ENCODE data around the gene HRAS.
A peak's percentile ranks its signal among the peaks of the same experiment; 100 is the strongest.

The HRAS gene

GRCh38 chr11:504994-505344 lies 30.4 kb downstream of the HRAS start:
- H3K4me3 ChIP-seq (ENCODE audit: low read depth, low read length) = peak overlapping the region; percentile 99
- peak overlapping the region; percentile 100 for H3K27ac ChIP-seq (ENCODE audit: low read depth, low read length)
- H3K79me2 ChIP-seq (ENCODE audit: control insufficient read depth, insufficient read depth, low read length, unreplicated experiment) = peaks cover 63% of the 10 kb centered on the region
- no peaks in the 10 kb centered on the region for H3K27me3 ChIP-seq (ENCODE audit: insufficient read depth, low read length)
- no peak overlapping the region for H2AFZ ChIP-seq (ENCODE audit: low read length, unreplicated experiment)
- H3K4me1 ChIP-seq (ENCODE audit: control insufficient read depth, insufficient read depth, low read length, unreplicated experiment) = peaks cover 16% of the 10 kb centered on the region
- H3K36me3 ChIP-seq (ENCODE audit: insufficient read depth, low read length) = peaks cover 3% of the 10 kb centered on the region; the same call in 1 of the 2 replicates

GRCh38 chr11:504053-504993 lies 31.1 kb downstream of the HRAS start:
- H3K27me3 ChIP-seq (ENCODE audit: insufficient read depth, low read length) = no peaks in the 10 kb centered on the region
- peaks cover 16% of the 10 kb centered on the region for H3K4me1 ChIP-seq (ENCODE audit: control insufficient read depth, insufficient read depth, low read length, unreplicated experiment)
- peaks cover 60% of the 10 kb centered on the region for H3K79me2 ChIP-seq (ENCODE audit: control insufficient read depth, insufficient read depth, low read length, unreplicated experiment)
- H2AFZ ChIP-seq (ENCODE audit: low read length, unreplicated experiment) = peak overlapping the region; percentile 34
- peak overlapping the region; percentile 99 for H3K4me3 ChIP-seq (ENCODE audit: low read depth, low read length)
- peak overlapping the region; percentile 100 for H3K27ac ChIP-seq (ENCODE audit: low read depth, low read length)
- no peaks in the 10 kb centered on the region; the same call in 1 of the 2 replicates for H3K36me3 ChIP-seq (ENCODE audit: insufficient read depth, low read length)

DNA sequence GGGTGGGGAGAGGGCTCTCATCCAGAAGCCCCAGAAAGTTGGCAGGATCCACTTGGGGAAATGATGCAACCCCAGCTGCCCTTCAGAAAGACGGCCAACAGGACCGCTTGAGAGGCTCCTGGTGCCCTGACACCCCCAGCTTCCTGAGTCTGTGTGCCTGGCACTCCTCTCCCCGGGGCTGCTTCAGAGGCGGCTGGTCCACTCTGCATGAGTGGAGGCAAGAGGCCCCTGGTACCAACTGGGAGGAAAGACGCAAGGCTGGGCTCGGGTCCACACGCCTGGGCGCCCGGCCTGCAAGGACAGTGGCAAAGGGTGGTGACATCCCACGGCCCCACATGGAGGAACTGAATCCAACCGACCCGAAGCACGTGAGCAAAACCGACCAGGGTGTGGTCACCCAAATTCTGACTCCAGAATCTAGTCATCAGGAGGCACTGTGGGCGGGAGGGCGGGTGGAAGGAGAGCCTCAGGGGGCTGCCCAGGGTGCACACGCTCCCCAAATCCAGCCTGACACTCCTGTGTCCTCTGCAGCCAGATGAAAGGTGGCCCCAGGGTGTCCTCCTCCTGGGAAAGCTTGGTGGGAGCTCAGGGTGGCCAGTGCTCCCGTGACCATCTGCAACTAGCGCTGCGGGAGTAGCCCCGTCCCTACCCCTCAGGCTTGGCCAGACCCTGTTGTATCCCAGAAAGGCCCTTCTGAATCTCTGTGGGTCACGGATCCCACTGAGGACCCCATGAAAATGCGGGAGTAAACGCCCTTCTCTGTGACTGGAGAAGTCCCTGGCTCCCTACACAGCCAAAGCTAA lies 32.0 kb downstream of the HRAS start:
- Histone ChIP-seq H3K4me1 (ENCODE audit: control insufficient read depth, insufficient read depth, low read length, unreplicated experiment) (peaks cover 16% of the 10 kb centered on the region), H3K27me3 (ENCODE audit: insufficient read depth, low read length) (no peaks in the 10 kb centered on the region), H3K79me2 (ENCODE audit: control insufficient read depth, insufficient read depth, low read length, unreplicated experiment) (peaks cover 56% of the 10 kb centered on the region), H3K36me3 (ENCODE audit: insufficient read depth, low read length) (peaks cover 5% of the 10 kb centered on the region; the same call in 1 of the 2 replicates), H3K4me3 (ENCODE audit: low read depth, low read length) (peak overlapping the region; percentile 99), H2AFZ (ENCODE audit: low read length, unreplicated experiment) (peak overlapping the region; percentile 34), H3K27ac (ENCODE audit: low read depth, low read length) (peak overlapping the region; percentile 100)

DNA sequence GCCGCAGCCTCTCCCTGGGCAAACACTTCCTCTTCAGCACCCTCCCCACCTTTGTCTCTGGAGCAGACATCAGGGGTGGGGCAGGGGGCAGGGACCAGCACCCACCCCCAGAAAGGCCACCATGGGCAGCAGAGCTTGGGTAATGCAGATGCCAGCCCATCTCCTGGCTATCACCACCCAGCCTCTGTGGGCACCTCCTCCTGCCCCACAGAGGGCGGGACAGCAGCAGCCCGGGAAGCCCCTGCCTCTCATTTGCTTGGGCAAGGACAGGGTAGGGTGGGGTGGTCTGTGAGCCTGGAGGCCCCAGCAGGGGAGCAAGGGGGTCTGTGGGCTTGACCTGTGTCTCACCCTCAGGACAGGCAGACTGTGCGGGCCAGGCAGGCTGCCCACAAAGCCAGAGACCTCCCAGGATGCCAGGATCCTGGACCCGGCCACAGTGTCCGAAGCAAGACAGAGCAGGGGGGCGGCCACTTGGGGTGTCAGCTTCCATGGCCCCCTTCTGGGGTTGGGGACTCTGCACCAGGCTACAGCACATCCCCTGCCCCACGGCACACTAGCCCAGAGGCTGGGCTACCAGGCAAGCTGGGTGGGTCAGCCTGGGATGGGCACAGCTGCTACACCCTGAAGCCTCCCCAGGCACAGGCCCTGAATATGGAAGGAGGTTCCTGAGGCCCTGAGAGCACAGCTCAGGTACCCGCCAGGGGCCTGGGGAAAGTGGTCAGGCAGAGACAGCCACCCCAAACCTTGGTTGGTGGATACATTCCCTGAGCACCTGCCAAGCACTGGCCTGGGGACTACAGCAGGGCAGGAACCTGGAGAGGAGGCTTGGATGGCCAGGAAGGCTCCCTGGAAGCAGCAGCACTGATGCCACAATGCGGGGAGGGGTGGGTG lies 32.8 kb downstream of the HRAS start:
- peak overlapping the region; percentile 99 for H3K4me3 ChIP-seq (ENCODE audit: low read depth, low read length)
- peaks cover 12% of the 10 kb centered on the region for H3K4me1 ChIP-seq (ENCODE audit: control insufficient read depth, insufficient read depth, low read length, unreplicated experiment)
- peaks cover 13% of the 10 kb centered on the region; the same call in 1 of the 2 replicates for H3K36me3 ChIP-seq (ENCODE audit: insufficient read depth, low read length)
- H3K27ac ChIP-seq (ENCODE audit: low read depth, low read length) = peak overlapping the region; percentile 100
- no peaks in the 10 kb centered on the region for H3K27me3 ChIP-seq (ENCODE audit: insufficient read depth, low read length)
- H2AFZ ChIP-seq (ENCODE audit: low read length, unreplicated experiment) = no peak overlapping the region
- H3K79me2 ChIP-seq (ENCODE audit: control insufficient read depth, insufficient read depth, low read length, unreplicated experiment) = peaks cover 49% of the 10 kb centered on the region

DNA sequence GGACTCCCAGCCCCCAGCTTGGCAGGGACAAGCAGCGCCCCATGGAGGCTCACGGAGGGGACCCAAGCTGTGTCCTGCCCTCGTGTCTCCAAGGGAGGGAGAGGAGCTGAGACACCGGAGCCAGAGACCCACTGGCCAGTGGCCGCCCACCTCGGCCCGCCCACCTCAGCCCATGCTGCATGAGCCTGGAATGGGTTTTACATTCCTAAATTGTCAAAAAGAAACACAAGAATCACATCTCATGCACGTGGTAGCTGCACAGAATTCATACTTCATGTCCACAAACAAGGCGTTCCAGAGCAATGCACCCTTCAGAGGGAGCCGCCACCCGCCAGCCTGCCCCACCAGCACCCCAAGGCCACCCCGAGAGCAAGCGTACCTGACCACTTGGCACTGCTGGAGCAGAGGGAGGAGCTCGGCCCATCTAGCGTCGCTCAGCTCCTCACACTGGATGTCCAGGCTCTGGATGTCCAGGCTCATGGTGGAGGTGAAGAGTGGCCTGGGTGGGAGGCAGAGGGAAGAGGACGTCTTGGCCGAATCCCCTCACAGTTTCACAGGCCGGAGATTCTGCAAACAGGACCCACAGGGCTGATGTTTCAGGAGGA lies 33.6 kb downstream of the HRAS start:
- Histone ChIP-seq H3K4me3 (ENCODE audit: low read depth, low read length) (no peak overlapping the region), H3K27ac (ENCODE audit: low read depth, low read length) (no peak overlapping the region), H3K4me1 (ENCODE audit: control insufficient read depth, insufficient read depth, low read length, unreplicated experiment) (peaks cover 12% of the 10 kb centered on the region), H3K36me3 (ENCODE audit: insufficient read depth, low read length) (peaks cover 13% of the 10 kb centered on the region; the same call in 1 of the 2 replicates), H3K79me2 (ENCODE audit: control insufficient read depth, insufficient read depth, low read length, unreplicated experiment) (peaks cover 48% of the 10 kb centered on the region), H2AFZ (ENCODE audit: low read length, unreplicated experiment) (no peak overlapping the region), H3K27me3 (ENCODE audit: insufficient read depth, low read length) (no peaks in the 10 kb centered on the region)

DNA sequence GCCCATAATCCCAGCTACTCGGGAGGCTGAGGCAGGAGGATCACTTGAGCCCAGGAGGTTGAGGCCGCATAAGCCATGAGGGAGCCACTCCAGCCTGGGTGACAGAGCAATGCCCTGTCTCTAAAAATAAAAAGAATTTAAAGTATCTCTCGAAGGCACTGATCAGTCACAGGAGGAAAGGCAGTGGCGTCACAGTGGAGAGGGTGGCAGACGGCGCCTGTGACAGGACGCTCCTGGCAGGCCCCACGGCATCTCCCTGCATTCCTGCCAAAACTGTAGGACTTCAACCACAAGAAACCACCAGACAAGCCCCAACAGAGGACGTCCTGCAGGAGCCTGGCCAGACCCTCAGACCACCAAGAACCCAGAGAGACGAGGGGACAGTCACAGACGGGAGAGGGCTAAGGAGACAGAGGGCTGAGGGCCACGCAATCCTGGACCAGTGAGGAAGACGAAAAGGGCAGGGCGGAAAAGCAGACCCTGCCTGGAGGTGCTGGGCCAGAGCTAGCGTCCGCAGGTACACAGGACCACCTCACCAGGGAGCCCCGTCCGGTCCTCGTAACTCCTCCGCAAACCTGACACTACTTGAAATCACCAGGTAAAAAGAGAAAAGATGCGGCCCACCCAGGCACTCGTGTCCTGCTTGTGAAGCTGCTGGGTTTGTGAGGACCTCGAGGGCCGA lies 34.2 kb downstream of the HRAS start:
- no peak overlapping the region for H2AFZ ChIP-seq (ENCODE audit: low read length, unreplicated experiment)
- no peak overlapping the region for H3K27ac ChIP-seq (ENCODE audit: low read depth, low read length)
- peaks cover 12% of the 10 kb centered on the region for H3K4me1 ChIP-seq (ENCODE audit: control insufficient read depth, insufficient read depth, low read length, unreplicated experiment)
- H3K27me3 ChIP-seq (ENCODE audit: insufficient read depth, low read length) = no peaks in the 10 kb centered on the region
- no peak overlapping the region for H3K4me3 ChIP-seq (ENCODE audit: low read depth, low read length)
- H3K79me2 ChIP-seq (ENCODE audit: control insufficient read depth, insufficient read depth, low read length, unreplicated experiment) = peaks cover 47% of the 10 kb centered on the region
- peaks cover 13% of the 10 kb centered on the region; the same call in 1 of the 2 replicates for H3K36me3 ChIP-seq (ENCODE audit: insufficient read depth, low read length)

GRCh38 chr11:499201-500076 lies 35.9 kb downstream of the HRAS start:
- no peak overlapping the region for H3K27ac ChIP-seq (ENCODE audit: low read depth, low read length)
- H2AFZ ChIP-seq (ENCODE audit: low read length, unreplicated experiment) = no peak overlapping the region
- peaks cover 5% of the 10 kb centered on the region for H3K4me1 ChIP-seq (ENCODE audit: control insufficient read depth, insufficient read depth, low read length, unreplicated experiment)
- H3K36me3 ChIP-seq (ENCODE audit: insufficient read depth, low read length) = peaks cover 13% of the 10 kb centered on the region; the same call in 1 of the 2 replicates
- peaks cover 32% of the 10 kb centered on the region for H3K79me2 ChIP-seq (ENCODE audit: control insufficient read depth, insufficient read depth, low read length, unreplicated experiment)
- no peaks in the 10 kb centered on the region for H3K27me3 ChIP-seq (ENCODE audit: insufficient read depth, low read length)
- H3K4me3 ChIP-seq (ENCODE audit: low read depth, low read length) = no peak overlapping the region

DNA sequence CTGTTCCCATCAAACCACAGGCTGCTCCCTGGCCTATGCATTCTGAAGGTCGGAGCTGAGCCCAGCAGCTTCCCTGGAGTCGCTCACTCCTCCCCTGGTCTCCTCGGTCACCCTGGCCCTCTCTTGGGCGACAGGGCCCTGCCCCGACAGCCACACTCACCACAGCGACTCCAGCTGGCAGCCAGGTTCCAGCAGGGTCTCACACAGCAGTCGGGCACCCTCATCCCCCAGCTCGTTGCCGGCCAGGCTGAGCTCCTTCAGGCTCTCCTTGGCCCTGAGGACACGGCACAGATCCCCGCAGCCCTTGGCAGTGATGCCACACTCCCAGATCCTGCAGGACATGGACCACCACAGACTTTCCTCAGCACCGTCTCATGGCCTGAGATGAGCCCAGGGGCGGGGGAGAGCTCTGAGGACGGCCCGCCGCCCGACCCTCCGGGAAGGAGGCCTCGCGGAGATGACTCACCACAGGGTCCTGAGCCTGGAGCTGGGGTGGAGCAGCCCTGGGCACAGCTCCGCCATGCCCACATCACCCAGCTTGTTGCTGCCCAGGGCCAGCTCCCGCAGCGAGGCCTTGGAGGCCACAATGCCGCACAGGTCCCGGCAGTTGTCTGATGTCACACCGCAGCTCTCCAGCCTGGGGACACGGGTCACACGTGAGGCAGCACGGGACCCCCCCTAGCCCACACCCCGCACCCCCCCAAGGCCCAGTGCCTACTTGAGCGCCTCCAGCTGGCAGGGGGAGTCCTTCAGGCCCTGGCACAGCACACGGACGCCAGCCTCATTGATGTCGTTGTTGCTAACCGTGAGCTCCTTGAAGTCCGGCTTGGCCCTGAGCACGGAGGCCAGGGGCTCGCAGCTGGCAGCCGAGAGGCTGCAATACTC lies 36.8 kb downstream of the HRAS start:
- peaks cover 23% of the 10 kb centered on the region for H3K79me2 ChIP-seq (ENCODE audit: control insufficient read depth, insufficient read depth, low read length, unreplicated experiment)
- H3K4me3 ChIP-seq (ENCODE audit: low read depth, low read length) = no peak overlapping the region
- peaks cover 5% of the 10 kb centered on the region for H3K4me1 ChIP-seq (ENCODE audit: control insufficient read depth, insufficient read depth, low read length, unreplicated experiment)
- no peak overlapping the region for H3K27ac ChIP-seq (ENCODE audit: low read depth, low read length)
- no peaks in the 10 kb centered on the region for H3K27me3 ChIP-seq (ENCODE audit: insufficient read depth, low read length)
- H3K36me3 ChIP-seq (ENCODE audit: insufficient read depth, low read length) = peaks cover 13% of the 10 kb centered on the region; the same call in 1 of the 2 replicates
- no peak overlapping the region for H2AFZ ChIP-seq (ENCODE audit: low read length, unreplicated experiment)

Measured in ACC112 (cell line).